HEK293 (cell line): Measurements from ENCODE around the gene TFR2.

Experiments used
- CTCF ChIA-PET: fragments of 350-600 bp; formaldehyde crosslinking; extraction: SDS; loops from one replicate; lab custom pipeline; 2021; ENCODE audit warnings: antibody characterized with exemption; lab: Yijun Ruan, JAX
- POLR2A ChIA-PET: fragments of 300-600 bp; formaldehyde crosslinking; extraction: SDS; loops from one replicate; lab custom pipeline; 2020; ENCODE audit warnings: antibody characterized with exemption, inconsistent platforms; lab: Yijun Ruan, JAX
- H3K27ac ChIP-seq: fragments of 200-500 bp; sonication (Bioruptor generic); 2 replicates; pipeline ENCODE4 v1.5.1; 2014; ENCODE audit warnings: low read depth, low read length, control low read depth, inconsistent platforms; ENCODE audit errors: extremely low read depth
- H3K36me3 ChIP-seq, 2 experiments: fragments of 200-500 bp in 1 of 2; sonication (Bioruptor generic) in 1 of 2; 1 replicate in 1 of 2; 2 replicates in 1 of 2; pipeline ENCODE4 v1.5.1; 2014 to 2017; ENCODE audit warnings: inconsistent platforms in 2 of 2, low read length in 2 of 2; ENCODE audit not compliant: control insufficient read depth in 2 of 2, insufficient read depth in 1 of 2
- H3K4me1 ChIP-seq: fragments of 200-500 bp; sonication (Bioruptor generic); 2 replicates; pipeline ENCODE4 v1.5.1; 2014; ENCODE audit warnings: mild to moderate bottlenecking, low read length, inconsistent platforms; ENCODE audit not compliant: control insufficient read depth, insufficient read depth
- H3K4me3 ChIP-seq: 2 replicates; pipeline ENCODE4 v1.5.1; 2011; ENCODE audit warnings: low read depth, mild to moderate bottlenecking, control low read depth, low read length, moderate library complexity
- H3K9me3 ChIP-seq: fragments of 200-500 bp; sonication (Bioruptor generic); 2 replicates; pipeline ENCODE4 v1.5.1; 2014; ENCODE audit warnings: low read depth, low read length, inconsistent platforms; ENCODE audit not compliant: control insufficient read depth, insufficient read depth
- GLI2 ChIP-seq: fragments of 450-650 bp; formaldehyde crosslinking; IDR thresholded peaks from 2 replicates; pipeline ENCODE4; 2017; ENCODE audit warnings: missing biosample characterization, missing genetic modification characterization, low read depth, borderline replicate concordance
- HOXC10 ChIP-seq: sonication (generic); formaldehyde crosslinking; IDR thresholded peaks from 2 replicates; pipeline ENCODE4 v1.8.1; 2023; ENCODE audit warnings: mild to moderate bottlenecking, missing genetic modification reagents
- KLF10 ChIP-seq: fragments of 450-650 bp; IDR thresholded peaks from 2 replicates; pipeline ENCODE4 v1.5.1; 2018; ENCODE audit warnings: missing biosample characterization, mild to moderate bottlenecking, missing genetic modification characterization
- KLF9 ChIP-seq: fragments of 450-650 bp; formaldehyde crosslinking; IDR thresholded peaks from 2 replicates; pipeline ENCODE4 v1.5.1; 2016; ENCODE audit warnings: missing biosample characterization, missing genetic modification characterization, low read depth
- WT1 ChIP-seq: fragments of 450-650 bp; formaldehyde crosslinking; IDR thresholded peaks from 2 replicates; pipeline ENCODE4 v1.5.1; 2016; ENCODE audit warnings: missing biosample characterization, missing genetic modification characterization
- ZFP37 ChIP-seq: fragments of 450-650 bp; formaldehyde crosslinking; IDR thresholded peaks from 2 replicates; pipeline ENCODE4 v1.5.1; 2016; ENCODE audit warnings: missing biosample characterization, missing genetic modification characterization
- ZNF121 ChIP-seq: fragments of 450-650 bp; formaldehyde crosslinking; IDR thresholded peaks from 2 replicates; pipeline ENCODE4 v1.5.1; 2016; ENCODE audit warnings: missing biosample characterization, missing genetic modification characterization
- ZNF335 ChIP-seq: fragments of 450-650 bp; formaldehyde crosslinking; conservative IDR thresholded peaks from 2 replicates; pipeline ENCODE4 v1.5.1; 2016; ENCODE audit warnings: missing biosample characterization, missing genetic modification characterization
- ZNF341 ChIP-seq: fragments of 450-650 bp; formaldehyde crosslinking; IDR thresholded peaks from 2 replicates; pipeline ENCODE4; 2016; ENCODE audit warnings: low read depth, missing biosample characterization, missing genetic modification characterization
- ZNF433 ChIP-seq: fragments of 450-650 bp; formaldehyde crosslinking; IDR thresholded peaks from 2 replicates; pipeline ENCODE4 v1.5.1; 2016; ENCODE audit warnings: missing biosample characterization, missing genetic modification characterization, low read depth
- ZNF473 ChIP-seq: fragments of 450-650 bp; formaldehyde crosslinking; IDR thresholded peaks from 2 replicates; pipeline ENCODE4 v1.5.1; 2017; ENCODE audit warnings: missing biosample characterization, missing genetic modification characterization
- ZNF549 ChIP-seq: fragments of 450-650 bp; IDR thresholded peaks from 2 replicates; pipeline ENCODE4 v1.5.1; 2018; ENCODE audit warnings: missing biosample characterization, missing genetic modification characterization, mild to moderate bottlenecking, inconsistent platforms, moderate library complexity
- ZNF610 ChIP-seq: fragments of 450-650 bp; formaldehyde crosslinking; IDR thresholded peaks from 2 replicates; pipeline ENCODE4 v1.5.1; 2016; ENCODE audit warnings: missing biosample characterization, missing genetic modification characterization, borderline replicate concordance
- ZNF654 ChIP-seq: fragments of 450-650 bp; formaldehyde crosslinking; IDR thresholded peaks from 2 replicates; pipeline ENCODE4 v1.5.1; 2016; ENCODE audit warnings: low read depth, missing biosample characterization, missing genetic modification characterization
- ZNF76 ChIP-seq: fragments of 450-650 bp; formaldehyde crosslinking; IDR thresholded peaks from 2 replicates; pipeline ENCODE4; 2016; ENCODE audit warnings: low read depth, missing biosample characterization, missing genetic modification characterization, borderline replicate concordance
- ZNF830 ChIP-seq: fragments of 450-650 bp; IDR thresholded peaks from 2 replicates; pipeline ENCODE4 v1.5.0; 2018; ENCODE audit warnings: missing biosample characterization, missing genetic modification characterization, low read depth, mild to moderate bottlenecking, moderate library complexity
- TF ChIP-seq, protein P1 (sequence below): fragments of 450-650 bp; formaldehyde crosslinking; IDR thresholded peaks from 2 replicates; pipeline ENCODE4 v1.5.1; 2017; ENCODE audit warnings: missing biosample characterization, missing genetic modification characterization
- TF ChIP-seq, protein P2 (sequence below): fragments of 450-650 bp; formaldehyde crosslinking; optimal IDR thresholded peaks from 2 replicates; pipeline ENCODE3; 2016; ENCODE audit warnings: missing biosample characterization, mild to moderate bottlenecking, missing genetic modification characterization
- TF ChIP-seq, protein P3 (sequence below): IDR thresholded peaks from 2 replicates; pipeline ENCODE4 v1.6.1; 2011; ENCODE audit warnings: mild to moderate bottlenecking, low read depth, low read length, borderline replicate concordance
- TF ChIP-seq, protein P4 (sequence below): fragments of 450-650 bp; IDR thresholded peaks from 2 replicates; pipeline ENCODE4 v1.5.1; 2018; ENCODE audit warnings: missing biosample characterization, missing genetic modification characterization
- TF ChIP-seq, protein P5 (sequence below): fragments of 450-650 bp; formaldehyde crosslinking; IDR thresholded peaks from 2 replicates; pipeline ENCODE4 v1.5.1; 2016; ENCODE audit warnings: missing biosample characterization, missing genetic modification characterization

Gene TFR2

DNA sequence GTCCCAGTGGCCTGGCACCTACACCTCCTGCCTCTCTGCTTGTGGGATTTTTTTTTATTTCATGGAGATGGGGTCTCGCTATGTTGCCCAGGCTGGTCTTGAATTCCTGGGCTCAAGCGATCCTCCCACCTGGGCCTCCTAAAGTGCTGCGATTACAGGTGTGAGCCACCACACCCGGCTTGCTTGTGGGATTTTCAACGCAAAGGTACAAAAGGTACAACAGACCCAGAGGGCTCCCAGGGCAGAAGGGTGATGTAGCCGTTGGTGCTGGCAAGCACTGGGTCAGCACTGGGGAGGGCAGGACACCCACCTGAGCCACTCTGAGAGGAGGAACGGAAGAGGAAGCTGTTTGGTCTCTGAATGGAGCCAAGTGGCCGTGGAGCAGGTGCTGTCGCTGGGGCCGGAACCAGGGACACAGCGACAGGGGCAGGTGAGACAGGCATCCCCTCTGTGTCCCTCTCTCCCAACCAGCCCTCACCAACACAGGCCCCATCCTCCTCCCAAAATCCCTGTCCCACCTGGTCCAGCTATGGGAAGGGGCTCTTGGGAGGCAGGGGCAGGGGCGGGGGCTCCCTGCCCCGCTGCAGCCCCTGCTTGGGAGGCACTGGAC, 64.9 kb downstream of the TFR2 start:
- no peaks in the 10 kb centered on the region for H3K4me1 ChIP-seq
- no peak overlapping the region for H3K27ac ChIP-seq
- ChIA-PET CTCF (interaction anchor here (0.9 kb wide), 1 partner anchor 9 kb away, joined by 3 read pairs; no protein-coding TSS in a partner anchor), POLR2A (interaction anchor here (0.6 to 1.4 kb wide), 2 partner anchors 10 to 156 kb away, joined by 5 to 6 read pairs; partner anchors contain the start of genes FBXO24 and LRCH4)
- H3K4me3 ChIP-seq = no peak overlapping the region
- peaks cover 6 to 48% of the 10 kb centered on the region in 2 experiments; a peak in 2 of 3 replicates for H3K36me3 ChIP-seq
- TF ChIP-seq ZNF335 (tag by site-specific recombination) = no peak
- peak; percentile 87 for TF ChIP-seq ZNF121 (tag by site-specific recombination)
- no peaks in the 10 kb centered on the region for H3K9me3 ChIP-seq

DNA sequence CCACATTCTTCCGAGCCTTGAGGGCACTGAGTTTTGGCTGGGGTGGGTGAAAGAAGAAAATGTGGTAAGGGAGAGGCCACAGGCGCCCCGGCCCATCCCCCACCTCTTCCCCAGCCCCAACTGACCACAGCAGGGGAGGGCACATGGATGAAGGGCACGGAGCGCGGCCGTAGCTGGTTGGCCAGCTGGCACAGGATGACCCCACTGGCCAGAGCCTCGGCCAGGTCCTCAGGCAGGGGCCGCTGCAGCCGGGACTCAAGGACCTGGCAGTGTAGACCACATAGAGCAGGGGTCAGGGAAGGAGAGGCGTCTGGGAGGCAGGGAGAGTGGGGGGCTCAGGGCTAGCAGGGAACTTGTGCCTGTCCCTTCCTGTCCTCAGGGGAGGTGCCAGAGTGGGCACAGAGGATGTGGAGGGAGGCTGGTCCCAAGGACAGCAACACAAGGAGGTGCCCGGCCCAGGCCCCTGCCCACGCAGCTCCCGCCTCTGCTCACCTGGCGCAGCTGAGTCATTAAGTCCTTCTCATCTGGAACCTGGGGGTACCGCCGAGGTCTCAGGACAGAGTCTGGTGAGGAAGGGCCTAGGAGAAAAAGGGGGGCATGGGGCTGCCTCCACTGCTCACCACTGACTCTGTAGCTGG, 65.5 kb downstream of the TFR2 start:
- no peak overlapping the region for H3K4me3 ChIP-seq
- H3K9me3 ChIP-seq = no peaks in the 10 kb centered on the region
- no peak overlapping the region for H3K27ac ChIP-seq
- no peaks in the 10 kb centered on the region; the same call in 1 of the 2 replicates for H3K4me1 ChIP-seq
- TF ChIP-seq ZNF76 (no peak), WT1 (tag by site-specific recombination) (no peak), ZFP37 (tag by site-specific recombination) (no peak), ZNF830 (tag by site-specific recombination) (no peak), KLF10 (no peak), HOXC10 (CRISPR knock-in tag) (no peak), ZNF473 (tag by site-specific recombination) (no peak), ZNF433 (no peak)
- TF ChIP-seq, protein P1, sequence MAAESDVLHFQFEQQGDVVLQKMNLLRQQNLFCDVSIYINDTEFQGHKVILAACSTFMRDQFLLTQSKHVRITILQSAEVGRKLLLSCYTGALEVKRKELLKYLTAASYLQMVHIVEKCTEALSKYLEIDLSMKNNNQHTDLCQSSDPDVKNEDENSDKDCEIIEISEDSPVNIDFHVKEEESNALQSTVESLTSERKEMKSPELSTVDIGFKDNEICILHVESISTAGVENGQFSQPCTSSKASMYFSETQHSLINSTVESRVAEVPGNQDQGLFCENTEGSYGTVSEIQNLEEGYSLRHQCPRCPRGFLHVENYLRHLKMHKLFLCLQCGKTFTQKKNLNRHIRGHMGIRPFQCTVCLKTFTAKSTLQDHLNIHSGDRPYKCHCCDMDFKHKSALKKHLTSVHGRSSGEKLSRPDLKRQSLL (tag by site-specific recombination) = no peak
- TF ChIP-seq, protein P2, sequence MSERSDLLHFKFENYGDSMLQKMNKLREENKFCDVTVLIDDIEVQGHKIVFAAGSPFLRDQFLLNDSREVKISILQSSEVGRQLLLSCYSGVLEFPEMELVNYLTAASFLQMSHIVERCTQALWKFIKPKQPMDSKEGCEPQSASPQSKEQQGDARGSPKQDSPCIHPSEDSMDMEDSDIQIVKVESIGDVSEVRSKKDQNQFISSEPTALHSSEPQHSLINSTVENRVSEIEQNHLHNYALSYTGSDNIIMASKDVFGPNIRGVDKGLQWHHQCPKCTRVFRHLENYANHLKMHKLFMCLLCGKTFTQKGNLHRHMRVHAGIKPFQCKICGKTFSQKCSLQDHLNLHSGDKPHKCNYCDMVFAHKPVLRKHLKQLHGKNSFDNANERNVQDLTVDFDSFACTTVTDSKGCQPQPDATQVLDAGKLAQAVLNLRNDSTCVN (tag by site-specific recombination) = no peak
- TF ChIP-seq, protein P3, sequence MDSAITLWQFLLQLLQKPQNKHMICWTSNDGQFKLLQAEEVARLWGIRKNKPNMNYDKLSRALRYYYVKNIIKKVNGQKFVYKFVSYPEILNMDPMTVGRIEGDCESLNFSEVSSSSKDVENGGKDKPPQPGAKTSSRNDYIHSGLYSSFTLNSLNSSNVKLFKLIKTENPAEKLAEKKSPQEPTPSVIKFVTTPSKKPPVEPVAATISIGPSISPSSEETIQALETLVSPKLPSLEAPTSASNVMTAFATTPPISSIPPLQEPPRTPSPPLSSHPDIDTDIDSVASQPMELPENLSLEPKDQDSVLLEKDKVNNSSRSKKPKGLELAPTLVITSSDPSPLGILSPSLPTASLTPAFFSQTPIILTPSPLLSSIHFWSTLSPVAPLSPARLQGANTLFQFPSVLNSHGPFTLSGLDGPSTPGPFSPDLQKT = no peak
- TF ChIP-seq, protein P4, sequence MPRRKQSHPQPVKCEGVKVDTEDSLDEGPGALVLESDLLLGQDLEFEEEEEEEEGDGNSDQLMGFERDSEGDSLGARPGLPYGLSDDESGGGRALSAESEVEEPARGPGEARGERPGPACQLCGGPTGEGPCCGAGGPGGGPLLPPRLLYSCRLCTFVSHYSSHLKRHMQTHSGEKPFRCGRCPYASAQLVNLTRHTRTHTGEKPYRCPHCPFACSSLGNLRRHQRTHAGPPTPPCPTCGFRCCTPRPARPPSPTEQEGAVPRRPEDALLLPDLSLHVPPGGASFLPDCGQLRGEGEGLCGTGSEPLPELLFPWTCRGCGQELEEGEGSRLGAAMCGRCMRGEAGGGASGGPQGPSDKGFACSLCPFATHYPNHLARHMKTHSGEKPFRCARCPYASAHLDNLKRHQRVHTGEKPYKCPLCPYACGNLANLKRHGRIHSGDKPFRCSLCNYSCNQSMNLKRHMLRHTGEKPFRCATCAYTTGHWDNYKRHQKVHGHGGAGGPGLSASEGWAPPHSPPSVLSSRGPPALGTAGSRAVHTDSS (tag by site-specific recombination) = no peak
- POLR2A ChIA-PET = interaction anchor here (1.4 kb wide), 1 partner anchor 10 kb away, joined by 6 read pairs; the partner anchor contains the start of genes FBXO24 and LRCH4
- CTCF ChIA-PET = interaction anchor here (0.9 kb wide), 1 partner anchor 9 kb away, joined by 3 read pairs; no protein-coding TSS in a partner anchor
- peaks cover 6 to 41% of the 10 kb centered on the region in 2 experiments; a peak in 2 of 3 replicates for H3K36me3 ChIP-seq

DNA sequence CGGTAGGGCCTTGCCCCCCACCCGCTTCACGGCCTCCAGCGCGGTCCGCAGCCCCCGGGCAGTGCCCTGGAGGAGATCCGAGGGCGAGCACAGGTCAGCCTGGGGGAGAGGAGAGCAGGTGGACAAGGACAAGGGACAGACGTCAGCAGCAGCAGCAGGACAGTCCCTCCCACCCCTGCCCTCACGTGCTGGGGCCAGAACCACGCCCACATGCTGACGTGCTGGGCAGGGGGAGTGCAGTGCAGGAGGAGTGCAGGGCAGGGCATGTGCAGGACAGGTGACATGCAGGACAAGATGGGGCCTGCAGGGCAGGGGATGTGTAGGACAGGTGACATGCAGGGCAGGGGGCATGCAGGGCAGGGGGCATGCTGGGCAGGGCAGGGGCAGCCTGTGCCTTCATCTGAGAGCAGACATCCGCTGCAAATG, 66.1 kb downstream of the TFR2 start:
- Histone ChIP-seq H3K27ac (no peak overlapping the region), H3K36me3 (peaks cover under 1 to 35% of the 10 kb centered on the region in 2 experiments; a peak in 2 of 3 replicates), H3K4me1 (peaks cover under 1% of the 10 kb centered on the region; the same call in 1 of the 2 replicates), H3K4me3 (no peak overlapping the region), H3K9me3 (no peaks in the 10 kb centered on the region)
- ChIA-PET POLR2A (no interaction called here), CTCF (no interaction called here)
- TF ChIP-seq KLF9 (tag by site-specific recombination) (peak; percentile 59; the same call in 1 of the 2 replicates), ZNF549 (tag by site-specific recombination) (no peak), ZNF341 (tag by site-specific recombination) (no peak), ZNF654 (tag by site-specific recombination) (no peak), GLI2 (tag by site-specific recombination) (no peak), ZNF610 (tag by site-specific recombination) (no peak)
- TF ChIP-seq, protein P4 (tag by site-specific recombination) = no peak
- TF ChIP-seq, protein P5, sequence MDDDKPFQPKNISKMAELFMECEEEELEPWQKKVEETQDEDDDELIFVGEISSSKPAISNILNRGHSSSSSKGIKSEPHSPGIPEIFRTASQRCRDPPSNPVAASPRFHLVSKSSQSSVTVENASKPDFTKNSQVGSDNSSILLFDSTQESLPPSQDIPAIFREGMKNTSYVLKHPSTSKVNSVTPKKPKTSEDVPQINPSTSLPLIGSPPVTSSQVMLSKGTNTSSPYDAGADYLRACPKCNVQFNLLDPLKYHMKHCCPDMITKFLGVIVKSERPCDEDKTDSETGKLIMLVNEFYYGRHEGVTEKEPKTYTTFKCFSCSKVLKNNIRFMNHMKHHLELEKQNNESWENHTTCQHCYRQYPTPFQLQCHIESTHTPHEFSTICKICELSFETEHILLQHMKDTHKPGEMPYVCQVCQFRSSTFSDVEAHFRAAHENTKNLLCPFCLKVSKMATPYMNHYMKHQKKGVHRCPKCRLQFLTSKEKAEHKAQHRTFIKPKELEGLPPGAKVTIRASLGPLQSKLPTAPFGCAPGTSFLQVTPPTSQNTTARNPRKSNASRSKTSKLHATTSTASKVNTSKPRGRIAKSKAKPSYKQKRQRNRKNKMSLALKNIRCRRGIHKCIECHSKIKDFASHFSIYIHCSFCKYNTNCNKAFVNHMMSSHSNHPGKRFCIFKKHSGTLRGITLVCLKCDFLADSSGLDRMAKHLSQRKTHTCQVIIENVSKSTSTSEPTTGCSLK = no peak
